Osteocyte (in vitro differentiated cells): ENCODE results near the gene TENM3. TPM values are rescaled to one million over a fixed set of nuclear protein-coding genes. Genes with fewer than 3 reads are reported as not detected.

Experiments
- DNase-seq: peaks from one replicate; pipeline ENCODE4 v3.0.0; 2021; ENCODE audit warnings: mixed read lengths; ENCODE audit not compliant: unreplicated experiment; ENCODE audit errors: extremely low spot score
- H3K27ac Mint-ChIP-seq: one replicate; pipeline ENCODE4 v1.8.0; 2021; ENCODE audit warnings: mild to moderate bottlenecking, mixed read lengths; ENCODE audit not compliant: unreplicated experiment
- H3K27me3 Mint-ChIP-seq: one replicate; pipeline ENCODE4 v1.8.0; 2021; ENCODE audit warnings: mixed read lengths; ENCODE audit not compliant: unreplicated experiment
- H3K36me3 Mint-ChIP-seq: one replicate; pipeline ENCODE4 v1.8.0; 2021; ENCODE audit warnings: mixed read lengths; ENCODE audit not compliant: unreplicated experiment
- H3K4me1 Mint-ChIP-seq: one replicate; pipeline ENCODE4 v1.8.0; 2021; ENCODE audit warnings: mixed read lengths; ENCODE audit not compliant: unreplicated experiment
- H3K4me3 Mint-ChIP-seq: one replicate; pipeline ENCODE4 v1.8.0; 2021; ENCODE audit warnings: mild to moderate bottlenecking, moderate library complexity, mixed read lengths; ENCODE audit not compliant: unreplicated experiment
- H3K9me3 Mint-ChIP-seq: one replicate; pipeline ENCODE4 v1.8.0; 2021; ENCODE audit warnings: mixed read lengths; ENCODE audit not compliant: unreplicated experiment
- total RNA-seq: library from RNA; stranded (reverse); gene quantifications from 2 replicates; pipeline ENCODE4 v1.2.1, GENCODE V29; 2021
- TF ChIP-seq, protein P1 (sequence below): fragments of 200-600 bp; sonication (generic); IDR thresholded peaks from 2 replicates; pipeline ENCODE4 v1.5.0; 2021; ENCODE audit warnings: antibody characterized with exemption, mild to moderate bottlenecking, moderate library complexity

TENM3 gene
- total RNA-seq, 1 donor from 2014 or later, result 78.3 TPM

DNA sequence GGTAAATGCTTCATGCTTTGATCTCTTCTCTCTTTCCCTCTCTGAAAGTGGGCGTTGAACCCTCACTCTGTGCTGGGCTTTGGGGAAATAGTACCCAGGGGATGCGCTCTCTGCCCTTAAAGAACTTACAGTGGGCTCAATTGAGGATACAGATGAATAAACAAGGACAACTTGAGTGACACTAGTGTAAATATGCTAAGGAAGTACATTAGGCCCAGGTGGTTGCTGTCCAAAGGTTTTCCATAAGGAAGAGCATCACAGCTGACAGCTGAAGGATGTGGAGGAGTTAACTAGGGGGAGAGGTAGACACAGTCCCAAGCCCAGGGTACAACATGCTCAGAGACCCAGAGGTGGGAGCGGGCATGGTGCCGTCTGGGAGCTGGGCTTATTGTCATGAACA, 49.4 kb downstream of the TENM3 start:
- Mint-ChIP-seq H3K27ac (no peak overlapping the region), H3K9me3 (no peaks in the 10 kb centered on the region), H3K36me3 (peaks cover 3% of the 10 kb centered on the region), H3K4me1 (peaks cover 1% of the 10 kb centered on the region), H3K27me3 (no peaks in the 10 kb centered on the region), H3K4me3 (no peak overlapping the region)
- TF ChIP-seq, protein P1, sequence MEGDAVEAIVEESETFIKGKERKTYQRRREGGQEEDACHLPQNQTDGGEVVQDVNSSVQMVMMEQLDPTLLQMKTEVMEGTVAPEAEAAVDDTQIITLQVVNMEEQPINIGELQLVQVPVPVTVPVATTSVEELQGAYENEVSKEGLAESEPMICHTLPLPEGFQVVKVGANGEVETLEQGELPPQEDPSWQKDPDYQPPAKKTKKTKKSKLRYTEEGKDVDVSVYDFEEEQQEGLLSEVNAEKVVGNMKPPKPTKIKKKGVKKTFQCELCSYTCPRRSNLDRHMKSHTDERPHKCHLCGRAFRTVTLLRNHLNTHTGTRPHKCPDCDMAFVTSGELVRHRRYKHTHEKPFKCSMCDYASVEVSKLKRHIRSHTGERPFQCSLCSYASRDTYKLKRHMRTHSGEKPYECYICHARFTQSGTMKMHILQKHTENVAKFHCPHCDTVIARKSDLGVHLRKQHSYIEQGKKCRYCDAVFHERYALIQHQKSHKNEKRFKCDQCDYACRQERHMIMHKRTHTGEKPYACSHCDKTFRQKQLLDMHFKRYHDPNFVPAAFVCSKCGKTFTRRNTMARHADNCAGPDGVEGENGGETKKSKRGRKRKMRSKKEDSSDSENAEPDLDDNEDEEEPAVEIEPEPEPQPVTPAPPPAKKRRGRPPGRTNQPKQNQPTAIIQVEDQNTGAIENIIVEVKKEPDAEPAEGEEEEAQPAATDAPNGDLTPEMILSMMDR, result no peak
- no peak for DNase-seq

DNA sequence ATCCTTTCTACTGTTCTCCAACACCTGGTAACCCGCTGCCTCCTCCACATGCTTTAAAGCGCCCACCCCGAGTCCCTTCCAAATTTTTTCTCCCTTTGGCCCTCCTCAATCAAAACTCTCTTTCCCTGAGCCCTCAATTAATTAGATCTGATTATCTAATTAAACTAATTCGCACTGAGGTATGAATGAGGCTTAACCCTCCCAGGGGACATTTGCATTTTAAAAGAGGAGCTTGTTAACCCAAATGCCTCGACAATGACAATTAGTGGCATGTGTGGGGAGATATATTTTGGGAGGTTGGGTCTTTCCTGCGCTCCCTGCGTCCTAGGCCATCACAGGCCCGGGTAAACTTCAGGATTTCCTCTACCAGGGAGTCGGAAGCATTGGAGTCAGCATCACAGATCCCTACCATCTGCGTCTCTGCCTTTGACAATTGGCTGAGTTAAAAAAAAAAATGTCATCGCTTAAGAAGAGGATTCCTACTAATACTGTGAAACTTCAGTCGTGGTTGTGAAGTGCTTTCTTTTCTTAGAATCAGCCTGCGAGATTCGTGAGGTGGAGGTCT, 50.6 kb downstream of the TENM3 start:
- peaks cover 3% of the 10 kb centered on the region for H3K36me3 Mint-ChIP-seq

DNA sequence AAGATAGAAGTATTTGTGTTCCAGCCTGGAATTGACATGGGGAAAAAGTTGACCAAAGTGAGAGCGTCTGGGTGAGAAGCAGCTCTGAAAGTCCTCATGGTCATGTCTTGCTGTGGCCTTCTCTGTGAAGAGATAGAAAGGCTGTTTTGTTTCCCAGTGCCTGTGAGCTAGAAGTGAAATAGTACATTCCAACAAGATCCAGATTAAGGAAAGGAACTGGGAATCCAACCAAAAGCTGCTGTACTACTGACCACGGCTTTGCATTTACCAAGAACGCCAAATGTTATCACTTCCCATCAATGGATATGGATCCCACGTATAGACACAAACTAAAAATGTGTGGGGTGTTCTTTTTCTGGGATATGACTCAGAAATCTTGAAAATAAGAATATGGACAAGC, 51.2 kb downstream of the TENM3 start:
- no peak overlapping the region for H3K27ac Mint-ChIP-seq
- no peak for DNase-seq
- TF ChIP-seq, protein P1, result no peak
- H3K27me3 Mint-ChIP-seq, result no peaks in the 10 kb centered on the region
- peaks cover 3% of the 10 kb centered on the region for H3K36me3 Mint-ChIP-seq
- peaks cover 8% of the 10 kb centered on the region for H3K4me1 Mint-ChIP-seq
- no peaks in the 10 kb centered on the region for H3K9me3 Mint-ChIP-seq
- no peak overlapping the region for H3K4me3 Mint-ChIP-seq

More for the DNA sequence above, 50.6 kb downstream of the TENM3 start:
- Mint-ChIP-seq H3K9me3 (no peaks in the 10 kb centered on the region), H3K4me3 (no peak overlapping the region), H3K27ac (no peak overlapping the region), H3K4me1 (peaks cover 8% of the 10 kb centered on the region), H3K27me3 (no peaks in the 10 kb centered on the region)
- TF ChIP-seq, protein P1, result no peak
- no peak for DNase-seq

DNA sequence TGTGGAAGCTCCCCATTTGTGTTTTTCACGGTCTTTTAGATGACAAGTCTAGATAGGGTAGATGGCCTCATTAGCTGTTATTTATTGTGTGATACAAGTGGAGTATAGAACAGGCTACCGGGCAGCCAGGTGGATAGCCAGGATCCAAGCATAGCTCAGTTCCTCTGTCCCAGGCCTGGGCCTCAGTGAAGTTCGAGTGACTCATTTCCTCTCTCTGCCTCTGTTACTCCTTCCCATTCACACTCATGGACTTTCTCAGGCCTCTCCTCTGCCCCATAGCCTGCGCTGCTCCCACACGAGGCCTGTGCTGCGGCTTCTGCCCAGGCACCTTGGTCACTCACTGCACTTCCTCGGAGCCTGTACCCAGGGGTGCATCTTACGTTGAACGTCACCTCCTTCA, 54.5 kb downstream of the TENM3 start:
- no peak overlapping the region for H3K4me3 Mint-ChIP-seq
- no peak overlapping the region for H3K27ac Mint-ChIP-seq
- TF ChIP-seq, protein P1, result no peak
- H3K27me3 Mint-ChIP-seq, result no peaks in the 10 kb centered on the region
- no peak for DNase-seq
- H3K36me3 Mint-ChIP-seq, result peaks cover 3% of the 10 kb centered on the region
- H3K9me3 Mint-ChIP-seq, result no peaks in the 10 kb centered on the region
- H3K4me1 Mint-ChIP-seq, result peaks cover 8% of the 10 kb centered on the region

DNA sequence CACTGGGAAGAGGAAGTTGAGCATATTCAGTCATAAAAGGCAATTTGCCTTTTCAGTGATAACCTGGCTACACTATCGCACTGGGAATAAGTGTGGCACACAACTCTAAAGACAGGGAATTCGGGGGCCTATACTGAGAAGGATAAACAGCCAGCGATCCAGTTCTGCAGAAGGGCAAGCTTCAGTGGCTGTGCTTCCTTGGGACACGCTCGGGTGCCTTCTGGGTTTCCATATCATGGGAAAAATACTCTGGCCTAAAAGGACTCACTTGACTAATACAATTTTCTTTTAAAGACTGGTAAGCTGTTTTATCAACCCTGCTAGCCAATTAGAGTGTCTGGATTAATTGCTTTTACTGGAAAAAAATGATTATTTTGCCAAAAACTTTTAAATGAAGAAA, 58.5 kb downstream of the TENM3 start:
- Mint-ChIP-seq H3K4me1 (peaks cover 11% of the 10 kb centered on the region), H3K9me3 (no peaks in the 10 kb centered on the region), H3K27ac (no peak overlapping the region), H3K36me3 (no peaks in the 10 kb centered on the region), H3K4me3 (no peak overlapping the region), H3K27me3 (no peaks in the 10 kb centered on the region)
- no peak for DNase-seq
- TF ChIP-seq, protein P1, result no peak
